PC-9 (cell line): ENCODE measurements around the gene MAPKAP1. TPM values are rescaled to one million over a fixed set of nuclear protein-coding genes. Genes with fewer than 3 reads are reported as not detected.

Experiments
- BruUV-seq: library from RNA; stranded (reverse); fragments of 400-500 nt; replicated peaks from 2 replicates; lab custom pipeline; 2021; lab: Mats Ljungman, UMichigan
- CTCF ChIA-PET: fragments of 300-600 bp; sonication (Branson Sonifier 250); formaldehyde crosslinking; loops from one replicate; lab custom pipeline; 2022; ENCODE audit warnings: antibody characterized with exemption; lab: Charles Lee
- POLR2A ChIA-PET: fragments of 300-600 bp; sonication (Branson Sonifier 250); formaldehyde crosslinking; loops from one replicate; lab custom pipeline; 2022; ENCODE audit warnings: antibody characterized with exemption; ENCODE audit not compliant: unreplicated experiment; lab: Charles Lee
- DNase-seq, 2 experiments: peaks; one replicate each; pipeline versions ENCODE4 v3.0.0 to v3.0.0-alpha.2; 2015 to 2022; ENCODE audit warnings: mixed read lengths in 1 of 2
- H2AFZ ChIP-seq: fragments of 200-600 bp; sonication (generic); 2 replicates; pipeline ENCODE4 v1.8.1; 2017; ENCODE audit warnings: antibody characterized with exemption
- H3F3A ChIP-seq: fragments of 200-600 bp; sonication (generic); 2 replicates; pipeline ENCODE4 v1.8.1; 2017; ENCODE audit warnings: antibody characterized with exemption, mild to moderate bottlenecking, low read depth; ENCODE audit not compliant: insufficient read depth
- H3K27ac ChIP-seq: fragments of 200-600 bp; sonication (generic); 2 replicates; pipeline ENCODE4 v1.6.1; 2016; ENCODE audit warnings: mixed run types
- H3K27me3 ChIP-seq: fragments of 200-600 bp; sonication (generic); 2 replicates; pipeline ENCODE4 v1.6.1; 2016; ENCODE audit warnings: low read depth, mixed run types; ENCODE audit not compliant: insufficient read depth
- H3K36me3 ChIP-seq: fragments of 200-600 bp; sonication (generic); 2 replicates; pipeline ENCODE4 v1.6.1; 2016; ENCODE audit warnings: low read depth, mixed run types
- H3K4me1 ChIP-seq: fragments of 200-600 bp; sonication (generic); replicated peaks from 2 replicates; pipeline ENCODE4 v1.6.1; 2016; ENCODE audit warnings: mixed run types; ENCODE audit not compliant: insufficient read depth
- H3K4me2 ChIP-seq: fragments of 200-600 bp; sonication (generic); 2 replicates; pipeline ENCODE4 v1.6.1; 2017; ENCODE audit warnings: mixed run types
- H3K4me3 ChIP-seq: fragments of 200-600 bp; sonication (generic); 2 replicates; pipeline ENCODE4 v1.6.1; 2016; ENCODE audit warnings: mixed run types
- H3K79me2 ChIP-seq: fragments of 200-600 bp; sonication (generic); 2 replicates; pipeline ENCODE4 v1.6.1; 2017; ENCODE audit warnings: low read depth, mixed run types
- H3K9me2 ChIP-seq: fragments of 200-600 bp; sonication (generic); 2 replicates; pipeline ENCODE4 v1.8.1; 2017; ENCODE audit warnings: mild to moderate bottlenecking; ENCODE audit not compliant: insufficient read depth
- H3K9me3 ChIP-seq: fragments of 200-600 bp; sonication (generic); 2 replicates; pipeline ENCODE4 v1.8.1; 2016; ENCODE audit warnings: low read depth; ENCODE audit not compliant: insufficient read depth
- H4K20me1 ChIP-seq: fragments of 200-600 bp; sonication (generic); 2 replicates; pipeline ENCODE4 v1.8.1; 2017; ENCODE audit not compliant: insufficient read depth
- EZH2 ChIP-seq: fragments of 200-600 bp; sonication (generic); IDR thresholded peaks from 2 replicates; pipeline ENCODE4 v1.8.0; 2017; ENCODE audit warnings: antibody characterized with exemption, low read depth
- intact Hi-C: fragments of 100-400 bp; cut with micrococcal nuclease; formaldehyde crosslinking; loops from one replicate; pipeline ENCODE4 v1.10.0; 2022; ENCODE audit not compliant: unreplicated experiment
- total RNA-seq: library from RNA; stranded (reverse); gene quantifications from 2 replicates; pipeline ENCODE4 v1.2.3, GENCODE V29; 2021
- TF ChIP-seq, protein P1 (sequence below): fragments of 200-600 bp; sonication (generic); conservative IDR thresholded peaks from 2 replicates; pipeline ENCODE4 v1.6.1; 2017; ENCODE audit warnings: mixed run types, antibody characterized with exemption, mild to moderate bottlenecking, moderate library complexity

MAPKAP1 gene
- total RNA-seq, 1 experiment from 2014 or later, result 115 TPM

DNA sequence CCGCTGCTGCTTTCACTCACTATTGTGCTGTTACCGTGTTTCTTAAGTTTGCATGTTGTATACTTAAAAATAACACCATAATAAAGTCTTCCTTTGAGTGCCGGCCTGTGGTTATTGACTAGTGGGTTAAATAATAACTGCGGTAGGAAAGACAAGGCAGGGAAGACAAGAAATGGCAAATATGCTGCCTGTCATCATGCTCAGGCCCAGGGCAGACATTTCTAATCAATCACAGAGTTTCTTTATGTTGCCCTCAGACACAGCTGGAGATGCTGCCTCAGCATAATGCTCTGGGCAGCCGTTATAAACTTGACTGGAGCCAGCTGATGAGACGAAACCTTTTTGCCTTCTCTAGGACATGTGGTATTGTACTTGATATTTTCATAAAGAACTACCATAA is 230.4 kb downstream of the MAPKAP1 start:
- no peaks in the 10 kb centered on the region for H3K9me2 ChIP-seq
- H3K27ac ChIP-seq, result no peak overlapping the region
- intact Hi-C loops, result no loop called here
- no TSS peak for BruUV-seq
- no peaks in the 10 kb centered on the region for H3K9me3 ChIP-seq
- ChIA-PET POLR2A (no interaction called here), CTCF (no interaction called here)
- TF ChIP-seq, protein P1, sequence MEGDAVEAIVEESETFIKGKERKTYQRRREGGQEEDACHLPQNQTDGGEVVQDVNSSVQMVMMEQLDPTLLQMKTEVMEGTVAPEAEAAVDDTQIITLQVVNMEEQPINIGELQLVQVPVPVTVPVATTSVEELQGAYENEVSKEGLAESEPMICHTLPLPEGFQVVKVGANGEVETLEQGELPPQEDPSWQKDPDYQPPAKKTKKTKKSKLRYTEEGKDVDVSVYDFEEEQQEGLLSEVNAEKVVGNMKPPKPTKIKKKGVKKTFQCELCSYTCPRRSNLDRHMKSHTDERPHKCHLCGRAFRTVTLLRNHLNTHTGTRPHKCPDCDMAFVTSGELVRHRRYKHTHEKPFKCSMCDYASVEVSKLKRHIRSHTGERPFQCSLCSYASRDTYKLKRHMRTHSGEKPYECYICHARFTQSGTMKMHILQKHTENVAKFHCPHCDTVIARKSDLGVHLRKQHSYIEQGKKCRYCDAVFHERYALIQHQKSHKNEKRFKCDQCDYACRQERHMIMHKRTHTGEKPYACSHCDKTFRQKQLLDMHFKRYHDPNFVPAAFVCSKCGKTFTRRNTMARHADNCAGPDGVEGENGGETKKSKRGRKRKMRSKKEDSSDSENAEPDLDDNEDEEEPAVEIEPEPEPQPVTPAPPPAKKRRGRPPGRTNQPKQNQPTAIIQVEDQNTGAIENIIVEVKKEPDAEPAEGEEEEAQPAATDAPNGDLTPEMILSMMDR, result no peak
- no peak for TF ChIP-seq EZH2
- no peak overlapping the region for H2AFZ ChIP-seq
- peaks cover 4% of the 10 kb centered on the region; the same call in 1 of the 2 replicates for H3K36me3 ChIP-seq
- H3F3A ChIP-seq, result no peaks in the 10 kb centered on the region
- no peaks in the 10 kb centered on the region for H4K20me1 ChIP-seq
- no peak overlapping the region for H3K4me2 ChIP-seq
- no peak for DNase-seq
- no peaks in the 10 kb centered on the region for H3K27me3 ChIP-seq
- no peaks in the 10 kb centered on the region for H3K79me2 ChIP-seq
- H3K4me1 ChIP-seq, result no peaks in the 10 kb centered on the region
- no peak overlapping the region for H3K4me3 ChIP-seq

DNA sequence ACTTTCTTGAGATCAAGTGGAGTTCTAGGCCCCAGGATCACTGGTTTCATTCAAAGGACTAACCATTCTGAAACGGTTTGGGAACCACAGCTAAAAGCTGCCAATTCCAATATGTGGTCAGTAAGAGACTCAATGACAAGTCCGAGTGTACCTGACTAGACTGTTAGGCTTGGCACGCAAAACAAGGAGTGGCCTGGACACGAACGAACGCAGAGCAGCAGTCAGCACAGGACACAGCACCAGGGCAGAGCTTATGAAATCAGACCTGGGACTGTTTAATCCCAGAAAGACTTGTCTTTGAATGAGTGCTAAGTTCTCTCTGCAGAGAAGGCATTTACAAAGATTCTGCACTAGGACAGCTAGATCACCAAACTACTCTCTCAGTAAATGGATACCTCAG is 231.6 kb downstream of the MAPKAP1 start:
- Histone ChIP-seq H3K4me3 (no peak overlapping the region), H3K27ac (no peak overlapping the region), H3K36me3 (peaks cover 4% of the 10 kb centered on the region; the same call in 1 of the 2 replicates), H3K9me2 (no peaks in the 10 kb centered on the region), H3K4me2 (no peak overlapping the region), H3K27me3 (no peaks in the 10 kb centered on the region), H3K79me2 (no peaks in the 10 kb centered on the region), H2AFZ (no peak overlapping the region), H3K9me3 (no peaks in the 10 kb centered on the region), H3K4me1 (no peaks in the 10 kb centered on the region), H4K20me1 (no peaks in the 10 kb centered on the region), H3F3A (no peaks in the 10 kb centered on the region)
- CTCF ChIA-PET, result no interaction called here
- POLR2A ChIA-PET, result no interaction called here
- intact Hi-C loops, result no loop called here
- BruUV-seq, result no TSS peak
- no peak for DNase-seq
- TF ChIP-seq EZH2, result no peak
- TF ChIP-seq, protein P1, result no peak

- TF ChIP-seq, protein P1, result no peak
- no peak for TF ChIP-seq EZH2
- POLR2A ChIA-PET, result no interaction called here
- H3K27me3 ChIP-seq, result no peaks in the 10 kb centered on the region
Measured at GRCh38 chr9:125472926-125473701, 233.9 kb downstream of the MAPKAP1 start.

More at GRCh38 chr9:125472926-125473701, 233.9 kb downstream of the MAPKAP1 start:
- Histone ChIP-seq H2AFZ (no peak overlapping the region), H3K4me1 (no peaks in the 10 kb centered on the region), H3K27ac (no peak overlapping the region), H3K9me3 (no peaks in the 10 kb centered on the region), H4K20me1 (no peaks in the 10 kb centered on the region), H3K4me3 (no peak overlapping the region), H3K79me2 (no peaks in the 10 kb centered on the region), H3K9me2 (no peaks in the 10 kb centered on the region), H3K36me3 (peaks cover 4% of the 10 kb centered on the region; the same call in 1 of the 2 replicates), H3K4me2 (no peak overlapping the region), H3F3A (no peaks in the 10 kb centered on the region)
- intact Hi-C loops, result no loop called here
- CTCF ChIA-PET, result no interaction called here
- no TSS peak for BruUV-seq
- DNase-seq, result no peak
